K562 (cell line): ENCODE data around the gene GPRIN3. TPM values are rescaled to one million over a fixed set of nuclear protein-coding genes. Genes with fewer than 3 reads are reported as not detected.

Source experiments
- ATAC-seq: fragments of 200-7000 bp; cut with Tn5 transposase; 3 replicates; pipeline ENCODE4 v1.9.1; 2020; ENCODE audit warnings: moderate library complexity
- BruUV-seq: library from RNA; stranded (reverse); fragments of 400-500 nt; replicated peaks from 2 replicates; lab custom pipeline; 2021; lab: Mats Ljungman, UMichigan
- CTCF ChIA-PET: fragments of 300-600 bp; formaldehyde crosslinking; extraction: SDS; loops from one replicate; lab custom pipeline; 2021; ENCODE audit warnings: low intra/inter-chr PET ratio; lab: Yijun Ruan, JAX
- POLR2A ChIA-PET: fragments of 300-600, 350-650 bp; sonication (Branson Sonifier 250); formaldehyde crosslinking; extraction: SDS; loops from one replicate; lab custom pipeline; 2021; ENCODE audit warnings: antibody characterized with exemption, inconsistent platforms; lab: Yijun Ruan, JAX
- DNase-seq, 4 experiments: peaks; one replicate each; pipeline versions ENCODE4 v3.0.0 to v3.0.0-alpha.2; 2011 to 2018; ENCODE audit warnings: low spot score in 3 of 4, mixed read lengths in 3 of 4; ENCODE audit errors: extremely low read depth in 1 of 4
- FAIRE-seq: peaks from 2 replicates; lab custom pipeline; 2011; peaks lifted over from hg19 to GRCh38; lab: Jason Lieb, UNC
- H2AFZ ChIP-seq: 2 replicates; pipeline ENCODE4 v1.6.0; 2011; ENCODE audit warnings: low read depth, low read length, control low read depth, inconsistent platforms
- H3K27ac ChIP-seq: fragments of 200-600 bp; 3 replicates; pipeline ENCODE4 v1.8.0; 2011; ENCODE audit warnings: low read depth, mild to moderate bottlenecking, control low read depth, inconsistent platforms, low read length, moderate library complexity, mixed read lengths; ENCODE audit errors: extremely low read depth
- H3K27me3 ChIP-seq, 2 experiments: fragments of 300-600 bp in 1 of 2; 2 replicates in 1 of 2; 3 replicates in 1 of 2; pipeline versions ENCODE4 v1.6.0 to v1.8.0; 2011; ENCODE audit warnings: inconsistent platforms in 2 of 2, low read length in 2 of 2, mild to moderate bottlenecking in 1 of 2, mixed read lengths in 1 of 2, moderate library complexity in 1 of 2; ENCODE audit not compliant: control insufficient read depth in 2 of 2, insufficient read depth in 2 of 2
- H3K36me3 ChIP-seq: fragments of 300-600 bp; 3 replicates; pipeline ENCODE4 v1.8.0; 2011; ENCODE audit warnings: mild to moderate bottlenecking, low read length, inconsistent platforms; ENCODE audit not compliant: control insufficient read depth, insufficient read depth
- H3K4me1 ChIP-seq, 2 experiments: fragments of 200-600 bp in 1 of 2; replicated peaks in 1 of 2; 2 replicates in 1 of 2; 3 replicates in 1 of 2; pipeline versions ENCODE4 v1.5.1 to v1.8.0; 2011; ENCODE audit warnings: inconsistent platforms in 2 of 2, low read length in 2 of 2, mild to moderate bottlenecking in 1 of 2, mixed read lengths in 1 of 2, moderate library complexity in 1 of 2; ENCODE audit not compliant: control insufficient read depth in 2 of 2, insufficient read depth in 2 of 2
- H3K4me2 ChIP-seq: 2 replicates; pipeline ENCODE4 v1.6.1; 2011; ENCODE audit warnings: low read length, control low read depth, inconsistent platforms, mixed read lengths; ENCODE audit not compliant: insufficient read depth
- H3K4me3 ChIP-seq: fragments of 200-600 bp; sonication (generic), shearing (Covaris generic); 2 replicates; pipeline ENCODE4 v1.5.1; 2016; ENCODE audit warnings: control low read depth, inconsistent platforms
- H3K79me2 ChIP-seq: fragments of 200-600 bp; 3 replicates; pipeline ENCODE4 v1.8.0; 2011; ENCODE audit warnings: low read length, inconsistent platforms; ENCODE audit not compliant: control insufficient read depth, insufficient read depth
- H3K9ac ChIP-seq, 2 experiments: 2 replicates each; pipeline versions ENCODE4 v1.6.0 to v1.6.1; 2011; ENCODE audit warnings: low read depth in 2 of 2, low read length in 2 of 2, control low read depth in 1 of 2, inconsistent platforms in 1 of 2, mild to moderate bottlenecking in 1 of 2, mixed read lengths in 1 of 2; ENCODE audit not compliant: insufficient read depth in 1 of 2
- H3K9me1 ChIP-seq: one replicate; pipeline ENCODE4 v1.6.0; 2011; ENCODE audit warnings: inconsistent platforms, mild to moderate bottlenecking, low read length, moderate library complexity; ENCODE audit not compliant: control insufficient read depth, insufficient read depth
- H3K9me3 ChIP-seq: replicated peaks from 2 replicates; pipeline ENCODE4 v1.5.1; 2011; ENCODE audit warnings: low read depth, low read length, inconsistent platforms; ENCODE audit not compliant: control insufficient read depth, insufficient read depth
- H4K20me1 ChIP-seq: replicated peaks from 2 replicates; pipeline ENCODE4 v1.6.1; 2011; ENCODE audit warnings: low read length, inconsistent platforms, mixed read lengths; ENCODE audit not compliant: control insufficient read depth, insufficient read depth
- DDX20 ChIP-seq: fragments of 450-650 bp; IDR thresholded peaks from 2 replicates; pipeline ENCODE4 v1.6.1; 2016; ENCODE audit warnings: missing genetic modification characterization, low read depth, mild to moderate bottlenecking, missing compliant biosample characterization, moderate library complexity
- FOXK1 ChIP-seq: sonication (generic); formaldehyde crosslinking; IDR thresholded peaks from 2 replicates; pipeline ENCODE4 v1.8.0; 2022; ENCODE audit warnings: missing genetic modification reagents, mild to moderate bottlenecking, borderline replicate concordance
- GABPB1 ChIP-seq: sonication (generic); formaldehyde crosslinking; IDR thresholded peaks from 2 replicates; pipeline ENCODE4 v1.8.0; 2022; ENCODE audit warnings: mild to moderate bottlenecking, missing genetic modification reagents
- MAFK ChIP-seq: IDR thresholded peaks from 2 replicates; pipeline ENCODE4 v1.6.1; 2011; ENCODE audit warnings: low read length, improper control_type of control experiment
- NCOA2 ChIP-seq, 2 experiments: fragments of 450-650 bp; IDR thresholded peaks; 2 replicates each; pipeline ENCODE4 v1.6.1; 2018; ENCODE audit warnings: mild to moderate bottlenecking in 2 of 2, moderate library complexity in 1 of 2; ENCODE audit not compliant: partially characterized antibody in 2 of 2
- POU5F1 ChIP-seq: fragments of 150-350 bp; IDR thresholded peaks from 2 replicates; pipeline ENCODE4 v1.6.1; 2014; ENCODE audit warnings: borderline replicate concordance, low read length, low read depth, mild to moderate bottlenecking; ENCODE audit not compliant: partially characterized antibody
- SMARCA4 ChIP-seq: fragments of 450-650 bp; IDR thresholded peaks from 2 replicates; pipeline ENCODE4 v1.6.1; 2016
- ZC3H8 ChIP-seq: fragments of 450-650 bp; IDR thresholded peaks from 2 replicates; pipeline ENCODE4 v1.6.1; 2017
- WGBS: fragments of 100-300 bp; shearing (Covaris generic); methylation state at CpG from one replicate; pipeline ENCODE4 v1.1.6; 2016; ENCODE audit warnings: low coverage, mixed read lengths; ENCODE audit not compliant: insufficient coverage; ENCODE audit errors: missing lambda C conversion rate; 5-methylcytosine and 5-hydroxymethylcytosine counted together
- in situ Hi-C: fragments of 300-500 bp; cut with MboI; formaldehyde crosslinking; loops from 4 replicates; pipeline ENCODE4 v1.15.0; 2018; ENCODE audit warnings: inconsistent platforms, mixed read lengths
- intact Hi-C: fragments of 100-400 bp; cut with micrococcal nuclease; formaldehyde crosslinking; loops from 2 replicates; pipeline ENCODE4 v1.14.2; 2022
- polyA plus RNA-seq, 8 experiments: library from polyadenylated mRNA; depleted of rRNA in 4 of 8; stranded (reverse) in 5 of 8; unstranded in 3 of 8; fragments of >200 nt; fragmentation: Nextera tagmentation in 2 of 8; fragmentation: Illumina TruSeq in 1 of 8; extraction: Ambion mirVana in 2 of 8; extraction: Trizol in 1 of 8; gene quantifications; 2 replicates each; pipeline versions ENCODE4 v1.2.1 to v1.2.3, GENCODE V29; 2011 to 2014; ENCODE audit warnings: inconsistent platforms in 1 of 8, missing spikeins in 1 of 8
- total RNA-seq, 7 experiments: library from RNA; depleted of rRNA in 6 of 7; stranded (reverse); fragments of >200 nt in 6 of 7; fragmentation: Illumina TruSeq in 2 of 7; extraction: Trizol in 2 of 7; gene quantifications; 2 replicates each; pipeline versions ENCODE4 v1.2.1 to v1.2.3, GENCODE V29; 2011 to 2021; ENCODE audit warnings: low replicate concordance in 1 of 7
- TF ChIP-seq, protein P1 (sequence below): sonication (generic); formaldehyde crosslinking; IDR thresholded peaks from 2 replicates; pipeline ENCODE4 v1.9.0; 2022; ENCODE audit warnings: mild to moderate bottlenecking, missing genetic modification reagents
- TF ChIP-seq, protein P2 (sequence below): fragments of 450-650 bp; formaldehyde crosslinking; IDR thresholded peaks from 2 replicates; pipeline ENCODE4 v1.4.0; 2022; ENCODE audit warnings: missing genetic modification characterization

Gene GPRIN3
- total and polyA plus RNA-seq, 9 of the 15 experiments (the other 6 are each of a cell fraction or from before 2014, with no cell fraction given): 0.02 TPM; not detected in 8

DNA sequence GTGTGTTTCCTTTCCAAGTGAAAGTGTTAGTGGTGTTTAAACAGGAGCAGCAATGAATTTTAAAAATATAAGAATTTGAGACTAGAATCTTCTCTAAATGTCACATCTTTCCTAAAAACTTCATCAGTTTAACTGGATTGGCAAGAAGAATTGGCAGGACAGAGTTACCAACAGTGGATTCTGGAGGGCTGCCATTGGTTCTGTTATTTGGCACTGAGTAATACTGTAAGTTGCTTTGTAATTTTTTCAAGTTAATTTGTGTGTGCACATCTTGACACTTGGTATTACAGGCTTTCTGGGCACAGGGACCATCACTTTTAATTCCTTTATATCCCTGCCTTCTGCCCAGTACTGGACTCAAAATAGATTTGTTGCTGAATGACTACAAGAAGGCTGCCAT is 4.5 kb upstream of the GPRIN3 start:
- in situ Hi-C loops (no loop called here), intact Hi-C loops (no loop called here)
- Histone ChIP-seq H3K27me3 (peaks cover 11% of the 10 kb centered on the region in 2 experiments; a peak in 3 of 5 replicates), H3K36me3 (no peaks in the 10 kb centered on the region), H3K9ac (no peak overlapping the region), H4K20me1 (no peaks in the 10 kb centered on the region), H3K9me1 (no peaks in the 10 kb centered on the region), H3K9me3 (no peaks in the 10 kb centered on the region), H2AFZ (no peak overlapping the region), H3K4me2 (no peak overlapping the region), H3K79me2 (no peaks in the 10 kb centered on the region), H3K4me1 (peaks cover 0 to 7% of the 10 kb centered on the region in 2 experiments; a peak in 2 of 5 replicates), H3K27ac (no peak overlapping the region), H3K4me3 (no peak overlapping the region)
- ChIA-PET POLR2A (no interaction called here), CTCF (no interaction called here)
- DNase-seq (no peak), FAIRE-seq (no peak), ATAC-seq (no peak)
- no peak for TF ChIP-seq GABPB1 (CRISPR knock-in tag)
- no peak for TF ChIP-seq ZC3H8
- TF ChIP-seq, protein P1, sequence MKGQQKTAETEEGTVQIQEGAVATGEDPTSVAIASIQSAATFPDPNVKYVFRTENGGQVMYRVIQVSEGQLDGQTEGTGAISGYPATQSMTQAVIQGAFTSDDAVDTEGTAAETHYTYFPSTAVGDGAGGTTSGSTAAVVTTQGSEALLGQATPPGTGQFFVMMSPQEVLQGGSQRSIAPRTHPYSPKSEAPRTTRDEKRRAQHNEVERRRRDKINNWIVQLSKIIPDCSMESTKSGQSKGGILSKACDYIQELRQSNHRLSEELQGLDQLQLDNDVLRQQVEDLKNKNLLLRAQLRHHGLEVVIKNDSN (CRISPR knock-in tag): no peak
- TF ChIP-seq DDX20 (tag): no peak
- no peak for TF ChIP-seq MAFK
- BruUV-seq: no TSS peak

DNA sequence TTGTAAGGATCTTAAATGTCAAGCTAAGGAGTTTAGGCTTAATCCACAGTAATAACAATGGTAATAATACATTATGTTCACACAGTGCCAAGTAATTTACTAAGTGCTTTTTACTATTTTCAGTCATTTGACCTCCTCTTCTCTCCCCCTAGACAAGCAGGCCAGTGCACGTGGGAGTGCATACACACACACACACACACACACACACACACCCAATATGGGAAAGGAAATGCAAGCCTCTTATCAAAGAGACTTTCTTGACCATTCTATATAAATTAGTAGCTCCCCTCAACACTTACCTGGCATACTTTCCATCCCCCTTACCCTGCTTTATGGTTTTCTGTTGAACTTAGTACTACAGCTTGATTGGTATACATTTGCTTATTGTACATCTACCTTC is 3.8 kb upstream of the GPRIN3 start:
- TF ChIP-seq POU5F1 (no peak), SMARCA4 (no peak), FOXK1 (CRISPR knock-in tag) (no peak), NCOA2 (IDR thresholded peaks at IDR 0.05; ENCODE audit: partially characterized antibody in 2 of 2) (no peak)
- TF ChIP-seq, protein P2, sequence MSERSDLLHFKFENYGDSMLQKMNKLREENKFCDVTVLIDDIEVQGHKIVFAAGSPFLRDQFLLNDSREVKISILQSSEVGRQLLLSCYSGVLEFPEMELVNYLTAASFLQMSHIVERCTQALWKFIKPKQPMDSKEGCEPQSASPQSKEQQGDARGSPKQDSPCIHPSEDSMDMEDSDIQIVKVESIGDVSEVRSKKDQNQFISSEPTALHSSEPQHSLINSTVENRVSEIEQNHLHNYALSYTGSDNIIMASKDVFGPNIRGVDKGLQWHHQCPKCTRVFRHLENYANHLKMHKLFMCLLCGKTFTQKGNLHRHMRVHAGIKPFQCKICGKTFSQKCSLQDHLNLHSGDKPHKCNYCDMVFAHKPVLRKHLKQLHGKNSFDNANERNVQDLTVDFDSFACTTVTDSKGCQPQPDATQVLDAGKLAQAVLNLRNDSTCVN (CRISPR knock-in tag): no peak
- TF ChIP-seq, all 486 proteins: peak for 0
- no peak overlapping the region for H3K9ac ChIP-seq
- POLR2A ChIA-PET: no interaction called here
- no TSS peak for BruUV-seq
- CTCF ChIA-PET: no interaction called here
- peaks cover 0 to 7% of the 10 kb centered on the region in 2 experiments; a peak in 2 of 5 replicates for H3K4me1 ChIP-seq
- FAIRE-seq: no peak
- H3K9me3 ChIP-seq: no peaks in the 10 kb centered on the region
- H3K36me3 ChIP-seq: no peaks in the 10 kb centered on the region
- H3K4me3 ChIP-seq: no peak overlapping the region
- WGBS: 0% methylated on average over 1 of the region's 1 CpG
- H3K79me2 ChIP-seq: no peaks in the 10 kb centered on the region
- peaks cover 11 to 15% of the 10 kb centered on the region in 2 experiments; a peak in 3 of 5 replicates for H3K27me3 ChIP-seq
- no peak for ATAC-seq
- no peak overlapping the region for H3K4me2 ChIP-seq
- H2AFZ ChIP-seq: no peak overlapping the region
- H4K20me1 ChIP-seq: no peaks in the 10 kb centered on the region
- DNase-seq: no peak
- intact Hi-C loops: no loop called here
- in situ Hi-C loops: no loop called here
- no peaks in the 10 kb centered on the region for H3K9me1 ChIP-seq
- H3K27ac ChIP-seq: no peak overlapping the region
